ENCODE data around the gene PVALB. TPM values are rescaled to one million over a fixed set of nuclear protein-coding genes. Genes with fewer than 3 reads are reported as not detected.

The PVALB gene
- total and polyA plus RNA-seq, 2 of the 4 experiments (the other 2 are of a cell fraction), result not detected

GRCh38 chr22:36756746-36757655 lies 59.8 kb downstream of the PVALB start:
- Histone ChIP-seq H3K9me3 (ENCODE audit: control insufficient read depth, insufficient read depth, low read length) (no peaks in the 10 kb centered on the region), H3K23ac (ENCODE audit: low read depth, low read length) (no peak overlapping the region), H3K4me3 (ENCODE audit: insufficient read depth, low read depth, low read length) (no peak overlapping the region), H2BK20ac (ENCODE audit: low read depth, low read length) (no peak overlapping the region), H4K5ac (ENCODE audit: low read depth, low read length) (no peak overlapping the region), H3K56ac (ENCODE audit: extremely low read depth, insufficient read depth, low read length) (no peak overlapping the region), H3K4me2 (ENCODE audit: low read depth, low read length) (no peak overlapping the region), H2AK5ac (ENCODE audit: low read depth, low read length) (no peak overlapping the region), H2AFZ (replicated peaks; ENCODE audit: low read length, poor library complexity) (no peak overlapping the region), H3K14ac (replicated peaks; ENCODE audit: low read depth, low read length) (no peak overlapping the region), H3K79me1 (ENCODE audit: low read depth in 1 of 2, low read length in 2 of 2) (no peaks in the 10 kb centered on the region), H3K36me3 (ENCODE audit: control insufficient read depth, insufficient read depth, low read length) (no peaks in the 10 kb centered on the region), H3K18ac (ENCODE audit: low read depth, low read length) (no peak overlapping the region), H2BK120ac (ENCODE audit: low read depth, low read length) (no peak overlapping the region), H3K27ac (ENCODE audit: insufficient read depth, low read length) (no peak overlapping the region), H3K9me1 (ENCODE audit: insufficient read depth, low read length) (peaks cover 2% of the 10 kb centered on the region), H2AK9ac (replicated peaks; ENCODE audit: low read depth, low read length, poor library complexity) (no peak overlapping the region), H2BK15ac (ENCODE audit: low read depth, low read length) (no peak overlapping the region), H3K27me3 (ENCODE audit: control insufficient read depth, insufficient read depth, low read length) (peaks cover 27% of the 10 kb centered on the region), H4K91ac (ENCODE audit: insufficient read depth, low read depth, low read length) (no peak overlapping the region), H3K4ac (ENCODE audit: low read depth, low read length) (no peak overlapping the region), H3K4me1 (ENCODE audit: control insufficient read depth, insufficient read depth, low read length) (no peaks in the 10 kb centered on the region; the same call in 1 of the 2 replicates), H3K9ac (ENCODE audit: low read depth, low read length) (no peak overlapping the region), H4K8ac (ENCODE audit: low read depth in 2 of 2, low read length in 2 of 2) (no peak overlapping the region), H2BK5ac (ENCODE audit: low read depth, low read length, poor library complexity, severe bottlenecking) (no peak overlapping the region), H4K20me1 (ENCODE audit: insufficient read depth, low read length) (no peaks in the 10 kb centered on the region)
- ChIA-PET POLR2A (ENCODE audit: unreplicated experiment) (interaction anchor here (0.5 kb wide), 1 partner anchor 194 kb away, joined by 9 read pairs; no protein-coding TSS in a partner anchor), CTCF (interaction anchor here (0.5 to 1.8 kb wide), 5 partner anchors 14 to 210 kb away, joined by 3 to 7 read pairs (median 4); partner anchors contain the start of gene IFT27)
- no TSS peak for BruUV-seq (replicated peaks)
- WGBS, 2 experiments (ENCODE audit: extremely low coverage in 2 of 2, insufficient read length in 1 of 2), result 68% methylated on average over 10 of the region's 28 CpGs; no CpG with 5 or more reads in 1 of the 2 experiments
- no peak; the same call in 1 of the 2 replicates for ATAC-seq (ENCODE audit: low read depth)
- intact Hi-C loops (cut with micrococcal nuclease), result loop anchor here (5.0 kb wide), 1 partner anchor 210 kb away; no protein-coding TSS in a partner anchor
- DNase-seq, result no peak
- in situ Hi-C loops (cut with MboI; ENCODE audit: low sequenced_read_pairs), result no loop called here
- TF ChIP-seq SMC3 (IDR thresholded peaks at IDR 0.05; ENCODE audit: low read depth, low read length), result no peak
- no peak for TF ChIP-seq CEBPB (IDR thresholded peaks at IDR 0.05; ENCODE audit: low read depth, low read length)
- no peak for TF ChIP-seq MAZ (IDR thresholded peaks at IDR 0.05; ENCODE audit: borderline replicate concordance, low read depth, low read length)
- no peak for TF ChIP-seq USF2 (IDR thresholded peaks at IDR 0.05; ENCODE audit: low read depth, low read length)
- no peak for TF ChIP-seq BHLHE40 (IDR thresholded peaks at IDR 0.05; ENCODE audit: low read depth, low read length)
- TF ChIP-seq RAD21 (IDR thresholded peaks at IDR 0.05; ENCODE audit: low read length), result no peak
- TF ChIP-seq MAFK (IDR thresholded peaks at IDR 0.05; ENCODE audit: low read depth, low read length), result no peak
- no peak for TF ChIP-seq RCOR1 (IDR thresholded peaks at IDR 0.05; ENCODE audit: insufficient replicate concordance, low read length)
- no peak for TF ChIP-seq POLR2A (IDR thresholded peaks at IDR 0.05; ENCODE audit: low read depth, low read length)
- TF ChIP-seq NFE2L2 (IDR thresholded peaks at IDR 0.05; ENCODE audit: low read depth, low read length), result no peak
- TF ChIP-seq RFX5 (IDR thresholded peaks at IDR 0.05; ENCODE audit: low read depth, low read length), result no peak
- dilution Hi-C loops (cut with HindIII; ENCODE audit: low sequenced_read_pairs, unreplicated experiment), result no loop called here
